ENCODE data around the gene RAD9B.
"Not testable (repeated sequence)": the region's sequence is repeated elsewhere in the genome, so short reads cannot be mapped to it uniquely, and the experiment has no call there.

Gene RAD9B

GRCh38 chr12:110501752-110502738 lies at the start of gene RAD9B, which contains the start of gene VPS29:
Gene RAD9B, plus strand, starts transcription at chr12:110502331. Its CDS starts 7 bp downstream, at chr12:110502338.
Gene VPS29, minus strand, starts transcription at chr12:110502111. Its CDS starts 60 bp downstream, at chr12:110502051.
- no peak for TF ChIP-seq CTCF (IDR thresholded peaks at IDR 0.05)
- peak; percentile 98 for DNase-seq (ENCODE audit: low spot score)
- peak within 1 kb of the TSS; percentile 83 for H3K4me3 ChIP-seq
- peak within 1 kb of the TSS; percentile 89 to 91 for H3K27ac ChIP-seq

GRCh38 chr12:110453569-110454296 lies 48.4 kb upstream of the RAD9B start:
- DNase-seq (ENCODE audit: low spot score) = no peak
- H3K4me3 ChIP-seq = no peak overlapping the region
- no peak for TF ChIP-seq CTCF (IDR thresholded peaks at IDR 0.05)
- H3K27ac ChIP-seq = no peak overlapping the region

- no peak overlapping the region for H3K4me3 ChIP-seq
- TF ChIP-seq CTCF (IDR thresholded peaks at IDR 0.05) = no peak
- H3K27ac ChIP-seq = no peak overlapping the region
- no peak for DNase-seq (ENCODE audit: low spot score)
These were observed 43.4 kb upstream of the RAD9B start for GRCh38 chr12:110458756-110459155.

GRCh38 chr12:110461189-110461588 lies 40.9 kb upstream of the RAD9B start:
- not testable (repeated sequence) for H3K4me3 ChIP-seq; DNase-seq (ENCODE audit: low spot score); H3K27ac ChIP-seq

- no peak for DNase-seq (ENCODE audit: low spot score)
- Histone ChIP-seq H3K27ac (no peak overlapping the region), H3K4me3 (no peak overlapping the region)
- TF ChIP-seq CTCF (IDR thresholded peaks at IDR 0.05) = no peak
These were observed 37.1 kb upstream of the RAD9B start for GRCh38 chr12:110465024-110465423.

GRCh38 chr12:110465765-110466164 lies 36.4 kb upstream of the RAD9B start:
- not testable (repeated sequence) for DNase-seq (ENCODE audit: low spot score)

GRCh38 chr12:110466791-110467190 lies 35.3 kb upstream of the RAD9B start:
- TF ChIP-seq CTCF (IDR thresholded peaks at IDR 0.05) = no peak
- DNase-seq (ENCODE audit: low spot score) = no peak
- Histone ChIP-seq H3K4me3 (peak overlapping the region; percentile 82), H3K27ac (no peak overlapping the region)

More at GRCh38 chr12:110465765-110466164, 36.4 kb upstream of the RAD9B start:
- H3K27ac ChIP-seq, H3K4me3 ChIP-seq: not testable (repeated sequence)

Data from coronary artery (tissue), 2 donors.